HG02610 (cell line): ENCODE data around the gene SLC35B4.
A peak's percentile ranks its signal among the peaks of the same experiment; 100 is the strongest.
"Not testable (repeated sequence)": the region's sequence is repeated elsewhere in the genome, so short reads cannot be mapped to it uniquely, and the experiment has no call there.

Source experiments
- ATAC-seq: cut with Tn5 transposase; IDR thresholded peaks from one replicate; pipeline ENCODE4 v1.9.1; 2021; ENCODE audit warnings: mild to moderate bottlenecking, moderate library complexity; ENCODE audit not compliant: unreplicated experiment

SLC35B4 gene

DNA sequence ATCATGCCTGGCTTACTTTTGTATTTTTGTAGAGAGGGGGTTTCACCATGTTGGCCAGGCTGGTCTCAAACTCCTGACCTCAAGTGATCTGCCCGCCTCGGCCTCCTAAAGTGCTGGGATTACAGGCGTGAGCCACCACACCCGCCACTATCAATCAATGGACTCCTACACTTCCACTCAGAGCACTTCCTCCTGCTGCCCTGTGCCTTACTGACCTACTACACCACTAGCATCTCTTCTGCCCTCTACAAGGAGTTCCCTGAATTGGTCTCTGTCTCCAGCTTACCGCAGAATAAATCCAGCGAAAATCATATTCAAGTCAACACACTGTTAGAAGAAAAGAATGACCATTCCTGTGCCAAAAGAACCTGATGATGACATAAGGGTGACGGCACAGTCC is 20.7 kb downstream of the SLC35B4 start:
- not testable (repeated sequence) for ATAC-seq

DNA sequence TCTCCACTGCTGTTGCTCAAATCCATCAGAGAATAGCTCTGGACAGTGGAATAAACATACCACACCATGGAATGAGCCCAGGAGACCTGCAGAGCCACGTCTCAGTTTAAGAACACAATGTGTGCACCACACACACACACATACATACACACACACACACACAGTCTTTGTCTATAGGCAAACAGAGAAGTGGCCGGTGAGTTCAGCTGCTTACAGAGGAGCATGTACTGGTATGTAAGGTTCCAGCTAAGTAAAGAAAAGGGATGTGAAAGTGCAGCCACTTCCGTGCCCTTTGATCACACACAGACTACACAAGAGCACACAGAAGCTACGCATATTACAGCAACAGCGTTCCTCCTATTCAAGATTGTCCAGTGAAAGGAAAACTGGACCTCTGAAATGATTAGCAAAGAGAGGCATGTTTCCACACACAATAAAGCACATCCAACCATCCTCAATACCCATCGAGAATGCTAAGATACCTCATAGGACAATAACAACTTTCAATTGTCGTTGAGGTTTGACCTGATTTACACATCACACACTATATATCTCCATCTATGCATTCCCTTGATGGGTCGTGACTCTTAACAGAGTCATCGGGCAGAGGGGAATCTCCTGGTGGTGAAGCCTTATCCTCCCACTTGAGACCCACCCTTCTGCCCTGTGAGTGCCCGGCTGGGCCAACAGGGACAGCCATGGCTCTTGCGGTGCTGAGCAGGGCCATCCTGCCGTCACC is 23.6 kb downstream of the SLC35B4 start:
- peak; percentile 100 for ATAC-seq

GRCh38 chr7:134290286-134290685 is 26.4 kb downstream of the SLC35B4 start:
- ATAC-seq, result no peak

DNA sequence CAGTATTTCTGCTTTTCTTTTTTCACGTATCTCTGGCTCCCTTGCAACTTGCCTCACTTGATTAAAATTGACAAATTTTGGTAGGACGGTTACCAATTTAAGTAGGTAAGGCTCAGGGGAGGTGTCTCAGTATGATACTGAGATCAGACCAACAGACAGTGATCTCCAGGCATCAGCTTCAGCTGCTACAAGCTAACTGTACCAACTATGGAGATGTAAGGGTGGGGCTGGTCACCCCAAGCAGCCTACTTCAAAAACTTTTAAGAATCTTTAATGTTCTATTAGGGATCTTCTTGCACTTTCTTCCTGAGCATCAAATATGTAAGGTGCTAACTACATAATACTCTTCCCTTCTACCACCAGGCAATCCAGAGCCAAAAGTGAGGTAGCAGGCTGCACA is 26.9 kb downstream of the SLC35B4 start:
- ATAC-seq, result no peak

DNA sequence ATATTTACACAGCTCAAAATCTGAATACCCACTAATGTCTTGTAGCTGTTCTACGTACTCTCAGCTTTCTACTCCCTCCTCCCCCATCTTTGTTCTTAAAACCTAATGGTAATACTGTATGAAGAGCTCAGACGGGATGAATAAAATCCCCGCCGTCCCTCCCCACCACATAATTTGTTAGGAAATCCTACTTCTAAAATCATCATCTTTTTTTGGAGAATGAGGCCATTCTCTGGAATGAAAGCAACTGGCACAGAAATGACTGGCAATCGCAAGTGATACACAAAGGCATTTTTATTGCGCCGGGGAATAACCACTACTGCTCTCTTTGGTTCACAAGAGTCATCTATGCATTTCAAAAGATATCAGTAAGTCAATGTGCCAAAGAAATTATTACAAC is 27.3 kb downstream of the SLC35B4 start:
- no peak for ATAC-seq

DNA sequence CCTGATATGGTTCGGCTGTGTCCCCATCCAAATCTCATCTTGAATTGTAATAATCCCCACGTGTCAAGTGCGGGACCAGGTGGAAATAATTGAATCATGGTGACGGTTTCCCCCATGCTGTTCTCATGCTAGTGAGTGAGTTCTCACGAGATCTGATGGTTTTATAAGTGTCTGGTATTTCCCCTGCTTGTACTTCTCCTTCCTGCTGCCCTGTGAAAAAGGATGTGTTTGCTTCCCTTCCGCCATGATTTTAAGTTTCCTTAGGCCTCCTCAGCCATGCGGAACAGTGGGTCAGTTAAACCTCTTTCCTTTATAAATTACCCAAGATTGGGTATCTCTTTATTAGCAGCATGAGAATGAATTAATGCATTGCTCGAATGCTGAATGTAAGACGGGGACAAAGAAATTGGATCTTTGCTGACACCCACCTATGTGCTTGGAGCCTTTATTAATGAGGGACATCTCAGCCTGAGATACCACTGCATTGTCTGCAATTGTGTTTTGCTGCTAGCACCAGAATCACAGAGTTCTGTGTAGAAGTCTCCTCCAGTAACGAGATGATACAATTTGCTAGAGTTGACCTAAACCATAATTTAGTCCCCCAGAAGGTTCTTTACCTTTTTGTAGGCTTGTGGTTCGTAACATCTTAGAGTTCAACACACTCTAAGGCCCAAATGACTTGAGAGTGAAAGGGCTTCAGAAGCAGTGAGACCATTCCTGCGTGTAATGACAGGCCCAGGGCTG is 28.6 kb downstream of the SLC35B4 start:
- no peak for ATAC-seq

- no peak for ATAC-seq
Measured at GRCh38 chr7:134284952-134285351, 31.8 kb downstream of the SLC35B4 start.

GRCh38 chr7:134284011-134284410 is 32.7 kb downstream of the SLC35B4 start:
- no peak for ATAC-seq

DNA sequence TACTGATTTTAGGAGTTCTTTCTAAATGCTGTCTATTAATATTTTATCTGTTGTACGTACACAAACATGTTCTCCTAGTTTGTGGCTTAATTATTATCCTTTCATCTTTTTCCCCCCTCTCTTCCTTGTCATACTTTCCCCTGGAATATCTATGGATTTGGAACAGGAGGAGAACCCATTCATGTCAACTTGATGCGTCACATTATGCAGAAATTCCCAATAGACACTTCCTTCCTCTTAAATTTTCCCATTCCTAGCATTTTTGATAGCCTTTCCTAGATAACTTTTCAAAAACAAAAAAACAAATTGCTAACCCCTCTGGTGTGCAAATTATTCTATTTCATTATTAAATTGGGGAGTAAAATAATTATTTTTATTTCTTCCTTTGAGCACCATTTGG is 36.2 kb downstream of the SLC35B4 start:
- no peak for ATAC-seq

GRCh38 chr7:134279898-134280297 is 36.8 kb downstream of the SLC35B4 start:
- no peak for ATAC-seq

GRCh38 chr7:134279336-134279735 is 37.4 kb downstream of the SLC35B4 start:
- no peak for ATAC-seq

DNA sequence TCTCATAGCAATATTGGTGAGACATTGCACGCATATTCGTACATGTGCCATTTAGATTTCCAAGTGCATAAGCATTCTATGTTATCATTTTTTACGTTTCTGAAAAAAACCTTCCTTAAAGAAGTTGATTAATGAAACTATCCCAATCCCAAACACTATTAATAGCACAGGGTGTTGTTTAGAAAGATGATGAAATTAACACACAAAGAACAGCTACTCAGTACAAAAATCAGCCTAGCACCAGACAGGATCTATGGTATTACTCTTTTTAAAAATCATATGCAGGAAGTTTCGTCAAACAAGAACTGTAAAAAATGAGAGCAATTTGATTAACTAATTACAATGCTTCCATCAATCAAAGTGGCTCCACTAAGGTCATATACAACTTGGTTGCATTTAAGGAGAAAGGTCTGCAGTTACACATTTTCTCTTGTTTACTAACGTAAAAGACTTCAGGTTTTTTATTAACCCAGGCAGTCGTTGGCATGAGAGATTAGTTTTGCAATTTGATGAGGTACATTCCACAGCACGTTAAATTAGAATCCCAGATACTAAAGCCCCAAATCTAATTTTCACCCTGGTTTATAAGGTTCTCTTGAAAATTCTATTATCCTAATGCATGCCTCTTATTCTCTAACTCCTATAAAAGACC is 38.1 kb downstream of the SLC35B4 start:
- ATAC-seq, result no peak

- ATAC-seq, result no peak
Measured at GRCh38 chr7:134276951-134277350, 39.8 kb downstream of the SLC35B4 start.

DNA sequence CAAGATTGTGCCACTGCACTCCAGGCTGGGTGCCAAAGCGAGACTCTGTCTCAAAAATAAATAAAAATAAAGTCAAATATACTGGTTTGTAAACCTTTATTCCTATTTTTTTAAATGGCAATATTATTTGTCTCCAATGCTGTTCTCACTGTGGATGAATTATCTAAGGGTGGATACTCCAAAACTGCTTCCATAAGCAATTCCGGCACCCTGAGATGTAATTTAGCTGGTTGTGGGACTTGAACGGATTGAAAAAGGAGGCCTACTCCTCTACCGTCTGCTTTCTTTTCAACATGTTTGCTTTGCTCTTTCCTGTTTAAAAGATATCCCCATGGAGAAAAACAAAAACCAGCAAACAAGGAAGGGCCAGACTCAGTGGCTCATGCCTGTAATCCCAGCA is 54.4 kb downstream of the SLC35B4 start:
- ATAC-seq, result no peak

DNA sequence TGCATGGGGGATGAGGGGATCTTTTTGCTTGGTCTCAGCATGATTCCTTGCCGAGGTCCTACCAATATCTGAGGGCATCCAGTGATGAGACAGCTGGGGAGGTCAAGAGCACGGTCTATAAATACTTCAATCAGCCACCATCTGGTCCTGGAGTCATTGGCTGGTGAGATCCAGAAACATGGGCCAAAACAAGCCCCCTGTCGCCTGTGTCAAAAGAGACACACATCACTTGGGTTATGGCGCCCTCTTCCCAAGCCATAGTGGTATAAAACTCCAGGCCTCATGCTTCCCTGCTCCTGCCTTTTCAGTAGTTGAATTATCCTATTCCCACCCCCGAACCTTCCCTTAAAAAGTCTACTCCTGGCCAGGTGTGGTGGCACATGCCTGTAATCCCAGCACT is 60.9 kb downstream of the SLC35B4 start:
- no peak for ATAC-seq

- ATAC-seq, result no peak
Measured at GRCh38 chr7:134254311-134254710, 62.4 kb downstream of the SLC35B4 start.

GRCh38 chr7:134248196-134248595 is 68.5 kb downstream of the SLC35B4 start:
- no peak for ATAC-seq

DNA sequence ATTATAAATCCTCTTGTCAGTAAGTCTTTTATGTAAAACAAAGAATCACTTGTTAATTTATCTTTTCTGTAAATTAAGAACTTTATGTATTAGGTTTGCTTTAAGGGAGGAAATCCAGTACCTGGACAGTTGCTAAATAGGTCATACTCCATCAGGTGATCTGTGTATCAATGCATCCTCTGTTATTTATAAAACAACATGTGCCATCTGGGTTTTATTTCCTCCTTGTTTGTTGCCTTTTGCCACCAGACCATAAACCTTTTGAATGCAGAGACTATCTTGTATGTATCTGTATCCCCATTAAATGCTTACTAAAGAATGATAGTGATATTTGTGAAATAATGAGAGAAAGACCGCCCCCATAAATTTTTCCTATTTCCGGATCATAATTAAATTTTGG is 70.0 kb downstream of the SLC35B4 start:
- ATAC-seq, result no peak

DNA sequence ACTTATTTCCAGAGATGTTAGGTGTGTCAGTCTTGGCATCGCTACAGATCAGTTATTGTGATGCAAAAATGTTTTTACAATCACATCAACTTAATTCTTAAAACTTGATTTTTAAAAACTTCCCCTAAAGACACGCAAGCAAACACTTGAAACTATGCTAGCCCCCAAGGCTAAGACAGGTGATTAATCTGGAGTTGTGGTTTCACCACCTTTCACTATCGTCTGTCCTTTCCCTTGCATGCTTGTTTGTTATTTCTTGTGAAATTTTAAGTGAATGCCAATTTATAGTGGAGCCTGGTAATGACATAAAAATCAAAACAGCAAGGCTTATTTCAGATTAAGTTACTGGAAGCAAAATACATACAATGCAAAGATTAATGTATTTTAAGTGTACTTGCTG is 70.4 kb downstream of the SLC35B4 start:
- ATAC-seq, result no peak

- ATAC-seq, result no peak
Measured at GRCh38 chr7:134245253-134245652, 71.5 kb downstream of the SLC35B4 start.
